22Rv1 (cell line): ENCODE results near the gene NKIRAS2.
A peak's percentile ranks its signal among the peaks of the same experiment; 100 is the strongest.

Source experiments
- H3K27ac ChIP-seq: fragments of 450-650 bp; 2 replicates; pipeline ENCODE4 v1.5.1; 2017
- ZFX ChIP-seq: fragments of 450-650 bp; IDR thresholded peaks from 2 replicates; pipeline ENCODE4 v1.6.1; 2017; ENCODE audit warnings: antibody characterized with exemption, borderline replicate concordance
- TF ChIP-seq, protein P1 (sequence below): fragments of 450-650 bp; IDR thresholded peaks from 2 replicates; pipeline ENCODE4 v1.5.1; 2017; ENCODE audit warnings: mild to moderate bottlenecking

The NKIRAS2 gene

DNA sequence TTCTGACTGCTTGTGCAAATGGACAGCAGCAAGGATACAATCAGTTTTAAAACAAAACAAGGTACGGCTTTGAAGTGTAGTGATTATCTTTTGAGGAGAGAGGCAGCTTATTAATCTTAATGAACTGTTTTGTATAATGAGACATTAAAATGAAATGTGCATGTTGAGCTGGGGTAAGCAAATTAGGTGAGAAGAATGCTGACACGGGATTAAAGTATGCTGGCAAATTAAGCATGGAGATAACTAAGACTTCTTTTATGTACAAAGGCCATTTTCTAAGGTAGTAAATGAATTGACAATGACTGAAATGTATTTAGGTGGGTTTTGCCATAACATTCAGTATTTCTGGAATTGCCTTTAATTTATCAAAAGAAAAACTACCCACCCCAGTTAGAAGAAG is 21.4 kb upstream of the NKIRAS2 start:
- no peak for TF ChIP-seq ZFX
- TF ChIP-seq, protein P1, sequence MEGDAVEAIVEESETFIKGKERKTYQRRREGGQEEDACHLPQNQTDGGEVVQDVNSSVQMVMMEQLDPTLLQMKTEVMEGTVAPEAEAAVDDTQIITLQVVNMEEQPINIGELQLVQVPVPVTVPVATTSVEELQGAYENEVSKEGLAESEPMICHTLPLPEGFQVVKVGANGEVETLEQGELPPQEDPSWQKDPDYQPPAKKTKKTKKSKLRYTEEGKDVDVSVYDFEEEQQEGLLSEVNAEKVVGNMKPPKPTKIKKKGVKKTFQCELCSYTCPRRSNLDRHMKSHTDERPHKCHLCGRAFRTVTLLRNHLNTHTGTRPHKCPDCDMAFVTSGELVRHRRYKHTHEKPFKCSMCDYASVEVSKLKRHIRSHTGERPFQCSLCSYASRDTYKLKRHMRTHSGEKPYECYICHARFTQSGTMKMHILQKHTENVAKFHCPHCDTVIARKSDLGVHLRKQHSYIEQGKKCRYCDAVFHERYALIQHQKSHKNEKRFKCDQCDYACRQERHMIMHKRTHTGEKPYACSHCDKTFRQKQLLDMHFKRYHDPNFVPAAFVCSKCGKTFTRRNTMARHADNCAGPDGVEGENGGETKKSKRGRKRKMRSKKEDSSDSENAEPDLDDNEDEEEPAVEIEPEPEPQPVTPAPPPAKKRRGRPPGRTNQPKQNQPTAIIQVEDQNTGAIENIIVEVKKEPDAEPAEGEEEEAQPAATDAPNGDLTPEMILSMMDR, result no peak
- no peak overlapping the region for H3K27ac ChIP-seq

DNA sequence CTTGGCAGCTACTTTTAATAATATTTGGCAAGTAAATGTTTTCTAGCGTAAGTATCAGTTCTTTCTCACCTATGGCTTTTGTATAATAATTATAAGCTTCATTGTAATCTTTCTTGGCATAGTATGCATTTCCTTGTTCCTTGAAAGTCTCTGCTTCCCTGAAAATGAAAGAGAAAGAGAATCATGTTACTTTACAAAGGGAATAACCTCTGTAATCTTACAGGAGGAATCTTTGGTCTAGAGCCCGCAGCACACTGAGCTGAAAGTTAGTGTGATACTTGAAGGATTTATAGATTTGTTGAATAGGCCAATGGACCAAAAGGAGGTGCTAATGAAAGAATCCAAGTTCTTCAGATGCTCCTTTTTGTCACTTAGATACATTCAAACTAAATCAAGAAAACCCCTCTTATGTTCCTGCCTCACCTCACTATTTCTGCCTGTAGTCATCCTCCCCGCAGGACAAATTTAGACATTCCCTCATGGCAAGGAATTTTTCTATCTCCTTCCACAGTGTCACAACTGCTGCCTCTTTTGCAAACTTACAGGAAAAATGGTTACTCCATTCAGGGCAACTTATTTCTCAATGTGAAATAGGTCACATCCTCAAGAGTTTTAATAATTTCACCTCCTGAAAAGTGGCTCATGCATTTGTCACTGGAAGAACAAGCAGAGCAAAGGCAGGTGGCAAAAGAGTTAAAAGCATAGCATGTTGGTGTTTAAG is 19.3 kb upstream of the NKIRAS2 start:
- H3K27ac ChIP-seq, result no peak overlapping the region
- no peak for TF ChIP-seq ZFX
- TF ChIP-seq, protein P1, result no peak

DNA sequence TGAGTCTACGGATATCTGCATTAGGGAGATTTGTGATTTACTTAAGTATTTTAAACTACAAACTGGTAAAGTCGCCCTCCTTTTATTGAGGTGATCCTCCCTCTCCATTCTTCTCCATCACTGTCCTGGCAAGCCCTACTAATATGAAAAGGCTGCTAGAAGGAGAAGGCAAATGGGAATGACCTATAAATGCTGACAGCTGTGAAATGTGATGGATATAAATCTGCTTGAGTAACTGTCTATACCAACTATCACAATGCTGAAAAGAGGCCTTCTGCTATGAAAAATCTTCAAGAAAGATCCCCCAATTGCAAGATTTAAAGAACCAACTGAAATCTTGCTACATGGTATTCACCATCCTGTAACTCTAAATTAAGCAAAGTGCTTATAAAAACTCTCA is 18.2 kb upstream of the NKIRAS2 start:
- no peak overlapping the region for H3K27ac ChIP-seq
- TF ChIP-seq, protein P1, result no peak
- no peak for TF ChIP-seq ZFX

DNA sequence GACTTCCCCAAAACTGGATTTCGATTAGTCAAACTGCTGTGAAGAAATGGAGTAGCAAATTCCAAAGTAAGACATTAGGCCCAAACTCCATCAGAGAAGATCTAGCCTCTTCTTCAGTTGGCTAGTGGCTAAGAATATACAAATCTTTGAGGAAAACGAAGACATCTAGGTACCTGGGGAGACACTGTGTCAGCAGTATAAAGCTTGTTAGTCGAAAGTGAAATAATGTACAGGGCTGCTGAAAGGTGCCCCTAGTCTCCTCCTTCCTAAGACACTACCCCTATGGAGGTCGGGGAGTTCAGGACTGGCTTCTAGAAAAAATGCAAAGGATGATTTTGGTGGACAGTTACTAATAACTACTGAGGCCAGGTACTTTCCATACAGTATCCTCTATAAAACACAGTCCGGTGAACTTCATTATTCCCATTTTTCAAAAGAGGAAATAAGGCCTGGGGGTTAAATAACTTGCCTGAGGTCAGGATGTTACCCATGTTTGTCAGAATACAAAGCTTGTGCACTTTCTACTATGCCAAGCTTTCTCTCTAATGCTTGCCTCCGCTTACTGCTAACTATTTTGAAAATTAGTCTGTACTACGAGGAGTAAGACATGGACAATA is 17.6 kb upstream of the NKIRAS2 start:
- TF ChIP-seq ZFX, result no peak
- TF ChIP-seq, protein P1, result no peak
- H3K27ac ChIP-seq, result no peak overlapping the region

DNA sequence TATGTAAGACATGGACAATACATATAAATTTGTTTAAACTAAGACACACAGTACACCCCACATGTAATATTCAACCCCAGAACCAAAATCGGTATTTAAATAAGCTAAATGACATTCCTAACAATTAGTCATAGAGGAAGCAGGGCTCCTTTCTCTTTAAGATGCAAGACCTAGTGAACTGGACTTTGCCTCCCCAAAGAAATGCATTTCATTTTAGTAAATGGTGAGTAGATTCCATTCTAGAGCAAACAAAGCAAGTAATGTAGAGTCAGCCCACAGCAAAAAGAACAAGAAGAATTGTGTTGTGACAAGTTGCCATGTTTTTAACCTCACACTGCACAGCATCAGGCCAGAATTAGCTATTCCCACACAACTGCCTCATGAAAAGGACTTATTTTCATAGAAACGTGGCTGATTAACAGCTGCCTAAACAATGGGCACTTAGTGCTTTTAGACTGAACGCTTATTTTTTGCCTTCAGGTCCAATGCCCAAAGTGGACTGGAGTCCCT is 17.0 kb upstream of the NKIRAS2 start:
- H3K27ac ChIP-seq, result no peak overlapping the region
- TF ChIP-seq ZFX, result no peak
- TF ChIP-seq, protein P1, result no peak

DNA sequence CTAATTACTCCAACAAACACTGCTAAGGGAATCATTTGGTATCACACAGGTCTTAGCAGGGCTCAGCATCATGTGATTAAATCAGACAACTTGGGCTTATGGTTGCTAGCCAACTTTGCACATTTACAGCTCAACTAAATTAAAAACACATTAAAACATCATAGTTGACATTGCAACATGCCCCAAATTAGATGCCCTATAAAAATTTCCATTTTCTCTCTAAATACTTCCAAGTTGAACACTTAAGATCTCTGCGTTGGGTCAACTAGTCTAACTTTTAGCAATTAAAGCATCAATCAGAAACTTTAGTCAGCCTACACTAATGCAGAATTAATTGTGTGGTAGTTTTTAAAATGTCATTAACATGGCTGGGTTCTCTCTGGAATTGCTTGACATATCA is 14.7 kb upstream of the NKIRAS2 start:
- TF ChIP-seq, protein P1, result no peak
- TF ChIP-seq ZFX, result no peak

DNA sequence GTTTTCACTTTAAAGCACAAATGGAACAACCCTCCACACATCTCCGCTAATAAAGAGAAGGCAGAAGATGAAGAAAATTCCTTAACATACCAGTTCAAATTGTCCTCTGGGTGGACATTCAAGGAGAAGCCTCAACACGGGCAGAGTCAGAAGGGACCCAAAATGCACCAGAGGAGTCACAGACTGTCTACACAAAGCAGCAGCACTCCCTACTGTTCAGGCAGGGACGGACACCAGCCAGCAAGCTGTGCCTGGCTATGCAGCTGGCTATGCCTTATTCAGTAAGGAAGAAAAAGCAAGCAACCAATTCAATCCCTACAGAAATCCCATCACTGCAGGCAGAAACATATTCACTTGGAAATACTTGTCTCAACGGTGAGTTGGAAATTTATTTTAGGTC is 10.7 kb upstream of the NKIRAS2 start:
- no peak for TF ChIP-seq ZFX
- TF ChIP-seq, protein P1, result 0 out of 2 replicates have a peak, but pooled peaks have one; percentile 12
- H3K27ac ChIP-seq, result no peak overlapping the region

More for the DNA sequence above, 14.7 kb upstream of the NKIRAS2 start:
- H3K27ac ChIP-seq, result no peak overlapping the region

DNA sequence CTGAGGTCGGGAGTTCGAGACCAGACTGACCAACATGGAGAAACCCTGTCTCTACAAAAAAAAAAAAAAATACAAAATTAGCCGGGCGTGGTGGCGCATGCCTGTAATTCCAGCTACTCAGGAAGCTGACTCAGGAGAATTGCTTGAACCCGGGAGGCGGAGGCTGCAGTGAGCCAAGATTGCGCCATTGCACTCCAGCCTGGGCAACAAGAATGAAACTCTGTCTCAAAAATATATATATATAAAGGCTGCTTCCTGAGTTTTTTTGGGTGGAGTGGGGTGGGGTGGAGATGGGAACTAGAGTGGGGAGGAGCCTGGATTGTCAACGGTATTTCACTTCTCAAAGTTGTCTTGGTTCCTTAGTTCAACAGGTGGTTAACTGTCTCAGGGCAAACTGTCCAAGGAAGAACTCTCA is 9.6 kb upstream of the NKIRAS2 start:
- peak overlapping the region; percentile 53; the same call in 1 of the 2 replicates for H3K27ac ChIP-seq
